GM13977 (cell line): ENCODE results near the gene IRX5.

Experiments
- DNase-seq: peaks from one replicate; pipeline ENCODE4 v3.0.0; 2012; ENCODE audit warnings: low spot score
- in situ Hi-C: fragments of 300-500 bp; cut with MboI; formaldehyde crosslinking; loops from one replicate; pipeline ENCODE4 v1.12.0; 2022; ENCODE audit warnings: low sequenced_read_pairs, low pct_unique_long_range_greater_than_20kb, mixed read lengths, inconsistent platforms; ENCODE audit not compliant: unreplicated experiment
- TF ChIP-seq, protein P1 (sequence below): IDR thresholded peaks from 2 replicates; pipeline ENCODE4 v1.5.1; 2012; ENCODE audit warnings: mild to moderate bottlenecking, control low read depth; ENCODE audit not compliant: insufficient read depth; ENCODE audit errors: extremely low read depth, missing control alignments

IRX5 gene

DNA sequence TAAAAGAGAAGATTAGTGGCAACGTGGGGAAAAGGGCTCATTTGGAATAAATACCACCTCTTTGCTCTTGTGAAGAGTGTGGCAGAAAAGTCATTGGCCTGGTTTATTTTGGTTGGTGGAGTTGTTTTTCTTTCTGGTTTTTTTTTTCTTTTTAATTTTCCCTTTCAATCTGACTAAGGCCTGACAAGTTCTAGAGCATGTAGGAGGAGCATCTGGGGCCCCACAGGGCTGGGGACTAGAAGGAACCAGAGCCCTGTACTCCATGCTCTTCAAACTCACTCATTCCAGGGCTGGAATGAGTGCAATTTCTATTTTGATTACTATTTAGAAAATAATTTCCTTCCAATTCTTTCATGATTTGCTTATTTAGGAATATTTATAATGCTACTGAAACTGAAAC lies 13.3 kb downstream of the IRX5 start:
- no peak for DNase-seq
- TF ChIP-seq, protein P1, sequence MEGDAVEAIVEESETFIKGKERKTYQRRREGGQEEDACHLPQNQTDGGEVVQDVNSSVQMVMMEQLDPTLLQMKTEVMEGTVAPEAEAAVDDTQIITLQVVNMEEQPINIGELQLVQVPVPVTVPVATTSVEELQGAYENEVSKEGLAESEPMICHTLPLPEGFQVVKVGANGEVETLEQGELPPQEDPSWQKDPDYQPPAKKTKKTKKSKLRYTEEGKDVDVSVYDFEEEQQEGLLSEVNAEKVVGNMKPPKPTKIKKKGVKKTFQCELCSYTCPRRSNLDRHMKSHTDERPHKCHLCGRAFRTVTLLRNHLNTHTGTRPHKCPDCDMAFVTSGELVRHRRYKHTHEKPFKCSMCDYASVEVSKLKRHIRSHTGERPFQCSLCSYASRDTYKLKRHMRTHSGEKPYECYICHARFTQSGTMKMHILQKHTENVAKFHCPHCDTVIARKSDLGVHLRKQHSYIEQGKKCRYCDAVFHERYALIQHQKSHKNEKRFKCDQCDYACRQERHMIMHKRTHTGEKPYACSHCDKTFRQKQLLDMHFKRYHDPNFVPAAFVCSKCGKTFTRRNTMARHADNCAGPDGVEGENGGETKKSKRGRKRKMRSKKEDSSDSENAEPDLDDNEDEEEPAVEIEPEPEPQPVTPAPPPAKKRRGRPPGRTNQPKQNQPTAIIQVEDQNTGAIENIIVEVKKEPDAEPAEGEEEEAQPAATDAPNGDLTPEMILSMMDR: no peak
- in situ Hi-C loops: loop anchor here (25.0 kb wide), 1 partner anchor 657 kb away; the partner anchor contains the start of gene IRX3

- no peak for DNase-seq
- in situ Hi-C loops: loop anchor here (25.0 kb wide), 1 partner anchor 658 kb away; the partner anchor contains the start of gene IRX3
- TF ChIP-seq, protein P1: no peak
Observed at GRCh38 chr16:54945063-54945462, 14.4 kb downstream of the IRX5 start.

GRCh38 chr16:54946909-54947308 lies 16.2 kb downstream of the IRX5 start:
- in situ Hi-C loops: loop anchor here (25.0 kb wide), 1 partner anchor 660 kb away; the partner anchor contains the start of gene IRX3
- TF ChIP-seq, protein P1: no peak
- no peak for DNase-seq

DNA sequence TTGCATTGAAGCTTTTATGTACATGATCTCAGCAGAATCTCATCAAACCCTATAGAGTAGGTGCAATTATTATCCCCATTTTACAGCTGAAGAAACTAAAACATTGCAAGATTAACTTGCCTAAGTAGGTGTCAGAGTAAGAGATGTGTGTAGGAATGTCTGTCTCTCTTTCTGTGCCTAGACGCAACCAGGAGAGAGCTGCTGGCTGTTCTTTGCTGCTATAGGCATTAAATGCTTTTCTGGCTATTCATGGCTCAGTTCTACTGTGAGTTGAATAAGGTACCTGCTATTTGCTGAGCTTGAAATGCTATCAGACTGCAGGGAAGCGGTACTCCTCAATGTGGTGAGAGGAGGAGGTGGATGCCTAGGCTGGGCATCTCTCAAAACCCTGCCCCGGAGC lies 17.0 kb downstream of the IRX5 start:
- in situ Hi-C loops: loop anchor here (25.0 kb wide), 1 partner anchor 660 kb away; the partner anchor contains the start of gene IRX3
- DNase-seq: no peak
- TF ChIP-seq, protein P1: no peak

DNA sequence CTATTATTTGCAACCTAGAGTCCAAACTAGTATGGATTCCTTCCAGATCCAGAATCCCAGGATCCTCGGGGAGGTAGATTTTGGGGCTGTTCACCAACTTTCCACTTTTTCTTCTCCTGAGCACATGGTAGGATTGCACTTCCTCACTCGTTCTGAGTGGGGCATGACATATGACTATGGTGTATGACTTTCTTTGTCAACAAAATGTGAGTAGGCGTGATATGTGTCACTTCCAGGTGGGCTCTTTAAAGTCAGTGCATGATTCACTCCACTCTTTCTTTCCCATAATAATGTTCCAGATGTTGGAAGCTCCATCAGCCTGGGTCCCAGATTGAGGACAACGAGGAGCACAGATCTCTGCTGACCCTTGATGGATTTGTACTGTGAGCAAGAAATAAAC lies 21.5 kb downstream of the IRX5 start:
- DNase-seq: no peak
- TF ChIP-seq, protein P1: no peak
- in situ Hi-C loops: no loop called here

DNA sequence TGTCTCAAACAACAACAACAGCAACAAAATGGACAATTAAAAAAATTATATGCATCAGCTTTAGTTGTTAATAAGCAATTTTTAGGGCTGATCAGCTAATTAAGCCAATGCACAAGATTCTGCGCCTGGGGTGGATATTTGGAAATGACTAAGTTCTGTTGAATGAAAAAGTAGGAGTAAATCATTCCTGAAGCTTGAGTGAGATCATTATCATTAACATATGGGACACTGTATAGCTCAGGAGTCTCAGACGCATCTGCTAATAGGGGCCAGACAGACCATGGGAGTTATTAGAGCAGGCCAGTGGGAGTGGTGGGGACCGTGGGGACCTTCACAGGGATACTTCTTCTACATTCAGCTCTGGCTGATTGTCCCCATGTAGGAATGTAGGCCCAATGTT lies 22.8 kb downstream of the IRX5 start:
- DNase-seq: no peak
- TF ChIP-seq, protein P1: no peak
- in situ Hi-C loops: no loop called here

DNA sequence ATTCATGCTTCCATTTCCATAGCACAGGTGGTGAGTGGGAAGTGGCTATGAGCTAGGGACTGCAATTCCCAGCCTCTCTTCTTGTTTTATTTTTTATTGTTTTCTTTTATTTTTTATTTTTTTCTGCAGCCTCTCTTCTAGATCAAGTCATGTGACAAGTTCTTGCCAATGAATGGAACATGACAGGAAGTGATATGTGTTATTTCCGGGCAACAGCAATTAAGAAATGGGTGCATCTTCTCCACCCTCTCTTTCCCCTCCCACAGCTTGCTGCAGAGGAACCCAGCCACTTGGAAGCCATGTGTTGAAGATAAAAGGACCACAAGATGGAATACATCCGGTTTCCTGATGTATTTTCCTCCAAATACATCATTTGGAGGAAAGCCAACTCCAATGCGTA lies 23.6 kb downstream of the IRX5 start:
- in situ Hi-C loops: no loop called here
- TF ChIP-seq, protein P1: no peak
- DNase-seq: no peak
